SH-SY5Y (cell line): ENCODE data around the gene CLDN20.
A peak's percentile ranks its signal among the peaks of the same experiment; 100 is the strongest.

ENCODE experiments used
- GATA2 ChIP-seq: IDR thresholded peaks from 2 replicates; pipeline ENCODE4 v1.6.1; 2011; ENCODE audit warnings: mild to moderate bottlenecking, low read depth, low read length
- GATA3 ChIP-seq: IDR thresholded peaks from 2 replicates; pipeline ENCODE4 v1.6.1; 2011; ENCODE audit warnings: low read depth, mild to moderate bottlenecking, low read length, moderate library complexity

- TF ChIP-seq GATA2 (0 out of 2 replicates have a peak, but pooled peaks have one; percentile 22), GATA3 (peak; percentile 82)
Observed at GRCh38 chr6:155271145-155271544, 7.3 kb downstream of the CLDN20 start.
